DOHH2 (cell line): ENCODE measurements around the gene ZSWIM6.

ENCODE experiments used
- H3F3A ChIP-seq: fragments of 200-600 bp; sonication (generic), shearing (Covaris generic); 2 replicates; pipeline ENCODE4 v1.6.0; 2016; ENCODE audit warnings: antibody characterized with exemption, mild to moderate bottlenecking; ENCODE audit not compliant: control insufficient read depth, insufficient read depth
- H3K27ac ChIP-seq: fragments of 200-600 bp; sonication (generic); 2 replicates; pipeline ENCODE4 v1.5.1; 2014; ENCODE audit warnings: low read depth, mild to moderate bottlenecking, low read length, moderate library complexity
- H3K27me3 ChIP-seq: fragments of 200-600 bp; sonication (generic); 2 replicates; pipeline ENCODE4 v1.6.1; 2014; ENCODE audit warnings: mild to moderate bottlenecking, low read length, mixed read lengths; ENCODE audit not compliant: control insufficient read depth
- H3K36me3 ChIP-seq: fragments of 200-600 bp; sonication (generic); 2 replicates; pipeline ENCODE4 v1.6.1; 2014; ENCODE audit warnings: mild to moderate bottlenecking, low read length, moderate library complexity, mixed read lengths; ENCODE audit not compliant: control insufficient read depth
- H3K4me1 ChIP-seq: fragments of 200-600 bp; sonication (generic); 2 replicates; pipeline ENCODE4 v1.6.1; 2014; ENCODE audit warnings: mild to moderate bottlenecking, low read length, mixed read lengths; ENCODE audit not compliant: control insufficient read depth
- H3K4me2 ChIP-seq: fragments of 200-600 bp; sonication (generic); 2 replicates; pipeline ENCODE4 v1.6.0; 2014; ENCODE audit warnings: mild to moderate bottlenecking, low read length, moderate library complexity
- H3K4me3 ChIP-seq: fragments of 200-600 bp; sonication (generic); 2 replicates; pipeline ENCODE4 v1.5.1; 2014; ENCODE audit warnings: mild to moderate bottlenecking, low read length, mixed read lengths
- H3K79me2 ChIP-seq: fragments of 200-600 bp; sonication (generic); 2 replicates; pipeline ENCODE4 v1.6.1; 2014; ENCODE audit warnings: mild to moderate bottlenecking, low read length, mixed read lengths; ENCODE audit not compliant: control insufficient read depth
- H3K9me2 ChIP-seq: fragments of 200-600 bp; sonication (generic); replicated peaks from 2 replicates; pipeline ENCODE4 v1.6.1; 2014; ENCODE audit warnings: mild to moderate bottlenecking, low read length, mixed read lengths; ENCODE audit not compliant: control insufficient read depth
- H3K9me3 ChIP-seq: fragments of 200-600 bp; sonication (generic); 2 replicates; pipeline ENCODE4 v1.6.1; 2014; ENCODE audit warnings: antibody characterized with exemption, low read length, mixed read lengths; ENCODE audit not compliant: control insufficient read depth, insufficient read depth
- H4K20me1 ChIP-seq: fragments of 200-600 bp; sonication (generic); 2 replicates; pipeline ENCODE4 v1.6.0; 2014; ENCODE audit warnings: low read depth, mild to moderate bottlenecking, antibody characterized with exemption, low read length, moderate library complexity; ENCODE audit not compliant: control insufficient read depth, insufficient read depth
- EZH2phosphoT487 ChIP-seq: fragments of 200-600 bp; sonication (generic); IDR thresholded peaks from 2 replicates; pipeline ENCODE4 v1.6.1; 2017; ENCODE audit warnings: borderline replicate concordance, mild to moderate bottlenecking, antibody characterized with exemption, low read length, moderate library complexity, mixed read lengths
- TF ChIP-seq, protein P1 (sequence below): fragments of 200-600 bp; sonication (generic); IDR thresholded peaks from one replicate; pipeline ENCODE4 v1.5.1; 2014; ENCODE audit warnings: antibody characterized with exemption, mild to moderate bottlenecking, low read depth, low read length; ENCODE audit not compliant: poor library complexity, severe bottlenecking

ZSWIM6 gene

DNA sequence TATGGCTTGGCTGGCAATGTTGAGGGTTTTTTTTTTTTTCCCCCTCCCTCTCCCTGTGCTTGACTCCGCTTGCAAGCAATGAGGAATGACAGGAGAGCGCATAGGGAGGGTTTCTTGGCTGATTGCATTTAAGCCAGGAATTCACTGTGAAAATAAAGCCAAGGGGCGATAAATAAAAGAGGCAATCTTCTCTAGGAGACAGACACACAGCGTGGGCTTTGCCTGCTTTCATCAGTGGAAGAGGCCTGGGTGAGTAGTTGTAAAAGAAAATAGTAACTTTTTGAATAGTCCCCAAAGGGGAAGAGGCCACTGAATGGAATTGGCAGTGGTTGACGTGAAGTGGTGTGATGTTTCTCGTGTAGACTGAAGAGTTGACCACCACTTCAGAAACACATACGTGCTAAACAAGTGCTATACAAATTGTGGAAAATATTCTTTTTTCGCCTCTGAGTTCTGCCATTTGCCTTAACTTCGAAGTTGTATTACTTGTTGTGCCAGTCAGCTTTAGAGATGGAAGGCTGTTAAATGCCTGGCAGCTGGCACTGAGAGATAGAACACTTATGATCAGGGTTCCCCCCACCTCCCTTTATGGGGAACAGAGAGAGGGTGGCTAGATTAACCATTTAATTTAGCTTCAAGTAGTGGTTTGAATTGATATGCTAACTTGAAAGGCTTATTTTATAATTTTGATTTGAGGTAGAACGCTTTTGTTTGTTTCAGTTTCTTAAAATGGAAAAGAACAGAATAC, 3.0 kb downstream of the ZSWIM6 start:
- H3K4me2 ChIP-seq: no peak overlapping the region
- H3K9me2 ChIP-seq: no peaks in the 10 kb centered on the region
- H3K36me3 ChIP-seq: no peaks in the 10 kb centered on the region
- H3K4me3 ChIP-seq: no peak overlapping the region
- no peak overlapping the region for H3K27ac ChIP-seq
- TF ChIP-seq, protein P1, sequence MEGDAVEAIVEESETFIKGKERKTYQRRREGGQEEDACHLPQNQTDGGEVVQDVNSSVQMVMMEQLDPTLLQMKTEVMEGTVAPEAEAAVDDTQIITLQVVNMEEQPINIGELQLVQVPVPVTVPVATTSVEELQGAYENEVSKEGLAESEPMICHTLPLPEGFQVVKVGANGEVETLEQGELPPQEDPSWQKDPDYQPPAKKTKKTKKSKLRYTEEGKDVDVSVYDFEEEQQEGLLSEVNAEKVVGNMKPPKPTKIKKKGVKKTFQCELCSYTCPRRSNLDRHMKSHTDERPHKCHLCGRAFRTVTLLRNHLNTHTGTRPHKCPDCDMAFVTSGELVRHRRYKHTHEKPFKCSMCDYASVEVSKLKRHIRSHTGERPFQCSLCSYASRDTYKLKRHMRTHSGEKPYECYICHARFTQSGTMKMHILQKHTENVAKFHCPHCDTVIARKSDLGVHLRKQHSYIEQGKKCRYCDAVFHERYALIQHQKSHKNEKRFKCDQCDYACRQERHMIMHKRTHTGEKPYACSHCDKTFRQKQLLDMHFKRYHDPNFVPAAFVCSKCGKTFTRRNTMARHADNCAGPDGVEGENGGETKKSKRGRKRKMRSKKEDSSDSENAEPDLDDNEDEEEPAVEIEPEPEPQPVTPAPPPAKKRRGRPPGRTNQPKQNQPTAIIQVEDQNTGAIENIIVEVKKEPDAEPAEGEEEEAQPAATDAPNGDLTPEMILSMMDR: no peak
- TF ChIP-seq EZH2phosphoT487: no peak
- H3K4me1 ChIP-seq: peaks cover 16% of the 10 kb centered on the region
- no peaks in the 10 kb centered on the region for H3K79me2 ChIP-seq
- peaks cover 6% of the 10 kb centered on the region for H4K20me1 ChIP-seq
- H3F3A ChIP-seq: peaks cover under 1% of the 10 kb centered on the region
- H3K9me3 ChIP-seq: no peaks in the 10 kb centered on the region
- peaks cover 48% of the 10 kb centered on the region for H3K27me3 ChIP-seq

DNA sequence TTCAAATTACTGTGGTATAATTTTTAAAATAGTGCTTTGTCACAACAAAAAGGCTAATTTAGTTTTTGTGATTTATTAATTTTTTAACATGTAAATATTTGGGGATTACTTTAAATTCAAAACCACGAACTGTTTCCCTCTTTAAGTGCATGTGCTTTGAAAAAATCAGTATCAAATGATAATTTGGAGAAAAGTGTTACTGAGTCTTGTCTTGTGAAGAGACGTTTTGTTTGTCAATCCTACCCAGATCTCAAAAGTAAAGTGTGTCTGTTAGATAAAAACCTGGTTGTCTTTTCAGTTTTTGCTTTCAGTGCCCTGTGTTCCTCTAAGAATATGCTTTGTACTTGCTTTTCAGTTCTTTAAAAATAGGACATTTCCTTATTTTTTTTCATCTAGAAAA, 7.7 kb downstream of the ZSWIM6 start:
- H4K20me1 ChIP-seq: peaks cover 4% of the 10 kb centered on the region
- H3K27ac ChIP-seq: no peak overlapping the region
- H3K9me3 ChIP-seq: no peaks in the 10 kb centered on the region
- H3K4me2 ChIP-seq: no peak overlapping the region
- TF ChIP-seq EZH2phosphoT487: no peak
- TF ChIP-seq, protein P1: no peak
- no peaks in the 10 kb centered on the region for H3F3A ChIP-seq
- no peak overlapping the region for H3K4me3 ChIP-seq
- H3K36me3 ChIP-seq: no peaks in the 10 kb centered on the region
- H3K4me1 ChIP-seq: no peaks in the 10 kb centered on the region
- no peaks in the 10 kb centered on the region for H3K79me2 ChIP-seq
- peaks cover 18% of the 10 kb centered on the region for H3K27me3 ChIP-seq
- no peaks in the 10 kb centered on the region for H3K9me2 ChIP-seq

DNA sequence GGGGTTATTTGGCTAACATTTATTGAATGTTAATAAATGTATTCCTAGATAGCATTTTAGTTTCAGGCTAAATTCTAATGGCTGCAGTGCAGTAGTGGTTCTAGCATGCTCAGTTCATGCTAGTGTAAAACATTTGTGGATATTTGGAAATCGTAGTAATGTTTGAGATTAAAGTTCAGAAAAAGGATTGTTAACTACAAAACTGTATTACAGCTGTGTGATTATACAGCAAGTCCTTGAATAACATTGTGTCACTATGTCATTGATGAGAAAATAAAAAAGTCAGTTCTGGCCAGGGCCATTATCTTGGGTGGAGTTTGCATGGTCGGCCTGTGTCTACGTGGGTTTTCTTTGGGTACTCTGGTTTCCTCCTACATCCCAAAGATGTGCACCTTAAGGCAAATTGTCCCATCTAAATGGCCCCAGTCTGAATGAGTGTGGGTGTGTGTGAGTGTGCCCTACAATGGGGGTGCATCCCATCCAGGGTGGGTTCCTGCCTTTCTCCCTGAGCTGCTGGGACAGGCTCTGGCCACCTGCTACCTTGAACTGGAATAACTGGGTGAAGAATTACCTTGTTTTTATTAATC, 8.8 kb downstream of the ZSWIM6 start:
- H3F3A ChIP-seq: no peaks in the 10 kb centered on the region
- H3K4me2 ChIP-seq: no peak overlapping the region
- TF ChIP-seq, protein P1: no peak
- no peak for TF ChIP-seq EZH2phosphoT487
- no peaks in the 10 kb centered on the region for H3K36me3 ChIP-seq
- H4K20me1 ChIP-seq: no peaks in the 10 kb centered on the region
- H3K9me2 ChIP-seq: no peaks in the 10 kb centered on the region
- H3K9me3 ChIP-seq: no peaks in the 10 kb centered on the region
- H3K4me1 ChIP-seq: no peaks in the 10 kb centered on the region
- H3K4me3 ChIP-seq: no peak overlapping the region
- no peak overlapping the region for H3K27ac ChIP-seq
- no peaks in the 10 kb centered on the region for H3K79me2 ChIP-seq
- peaks cover 11% of the 10 kb centered on the region for H3K27me3 ChIP-seq
